ENCODE measurements around the gene ABR.
A peak's percentile ranks its signal among the peaks of the same experiment; 100 is the strongest.
"Not testable (repeated sequence)": the region's sequence is repeated elsewhere in the genome, so short reads cannot be mapped to it uniquely, and the experiment has no call there.

The ABR gene

GRCh38 chr17:1147664-1148063 is 32.1 kb downstream of the ABR start:
- no peak for DNase-seq (ENCODE audit: low read depth in 2 of 2)

GRCh38 chr17:1146561-1147265 is 33.1 kb downstream of the ABR start:
- no peak for DNase-seq (ENCODE audit: low read depth in 2 of 2)

GRCh38 chr17:1145311-1145986 is 34.3 kb downstream of the ABR start:
- no peak for DNase-seq (ENCODE audit: low read depth in 2 of 2)

DNA sequence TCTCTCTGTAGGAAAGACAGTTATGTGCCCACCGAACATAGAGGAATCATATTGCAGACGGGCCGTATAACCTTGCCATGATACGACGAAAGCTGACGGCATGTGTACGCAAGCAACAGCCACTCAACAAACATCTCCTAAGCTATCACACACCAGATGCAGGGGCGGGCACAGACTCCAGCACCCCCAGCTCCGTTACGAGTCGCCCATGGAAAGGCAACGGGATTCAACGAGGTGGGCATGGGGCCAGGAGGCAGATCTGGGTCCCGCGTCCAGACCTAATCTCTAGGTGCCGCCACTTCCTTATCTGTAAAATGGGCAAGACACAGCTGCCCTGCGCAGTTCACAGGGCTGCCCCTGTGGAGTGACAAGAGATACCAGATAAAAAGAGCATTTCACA is 35.6 kb downstream of the ABR start:
- no peak for DNase-seq (ENCODE audit: low read depth in 2 of 2)

DNA sequence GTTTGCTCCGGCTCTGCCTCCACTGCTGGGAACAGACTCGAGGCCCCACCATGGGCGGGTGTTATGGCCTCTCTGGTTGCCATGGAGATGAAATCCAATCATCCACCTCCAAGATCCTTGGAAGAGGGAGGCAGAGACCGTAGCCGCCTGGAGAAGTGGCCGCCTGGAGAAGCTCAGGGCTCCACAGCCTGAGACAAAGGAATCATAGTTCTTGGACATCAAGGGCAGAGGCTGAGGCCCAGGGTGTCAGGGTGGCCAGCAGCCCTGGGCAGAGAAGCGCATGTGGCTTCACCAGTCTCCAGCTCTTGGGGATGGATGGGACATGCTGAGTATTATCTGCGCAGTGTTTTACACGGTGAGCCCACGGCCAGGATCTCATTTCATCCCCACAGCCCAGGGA is 36.2 kb downstream of the ABR start:
- DNase-seq (ENCODE audit: low read depth in 2 of 2), result no peak

DNA sequence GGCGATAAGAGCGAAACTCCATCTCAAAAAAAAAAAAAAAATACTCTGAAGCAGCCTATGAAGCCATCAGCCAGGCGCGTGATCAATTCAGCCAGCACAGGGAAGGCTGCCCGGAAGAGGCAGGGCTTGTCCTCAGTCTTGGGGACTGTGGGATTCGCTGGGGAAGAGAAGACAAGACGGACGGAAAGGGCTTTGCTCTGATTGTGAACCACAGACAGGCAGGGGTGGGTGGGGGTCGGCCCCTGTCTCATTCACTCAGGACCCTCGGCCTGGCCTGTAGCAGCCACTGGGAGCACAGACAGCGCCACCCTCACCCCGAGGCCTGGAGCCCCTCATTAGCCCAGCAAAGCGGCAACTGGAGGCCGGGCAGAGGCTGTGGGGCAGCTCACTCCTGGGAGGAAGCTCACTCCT is 37.2 kb downstream of the ABR start:
- no peak for DNase-seq (ENCODE audit: low read depth in 2 of 2)

GRCh38 chr17:1137465-1137894 is 42.3 kb downstream of the ABR start:
- DNase-seq (ENCODE audit: low read depth in 2 of 2), result no peak

GRCh38 chr17:1136748-1137147 is 43.0 kb downstream of the ABR start:
- DNase-seq (ENCODE audit: low read depth in 2 of 2), result no peak

- no peak for DNase-seq (ENCODE audit: low read depth in 2 of 2)
These were observed 45.0 kb downstream of the ABR start for GRCh38 chr17:1134634-1135324.

GRCh38 chr17:1130191-1130590 is 49.6 kb downstream of the ABR start:
- no peak for DNase-seq (ENCODE audit: low read depth in 2 of 2)

GRCh38 chr17:1128463-1128862 is 51.3 kb downstream of the ABR start:
- not testable (repeated sequence) for DNase-seq (ENCODE audit: low read depth in 2 of 2)

DNA sequence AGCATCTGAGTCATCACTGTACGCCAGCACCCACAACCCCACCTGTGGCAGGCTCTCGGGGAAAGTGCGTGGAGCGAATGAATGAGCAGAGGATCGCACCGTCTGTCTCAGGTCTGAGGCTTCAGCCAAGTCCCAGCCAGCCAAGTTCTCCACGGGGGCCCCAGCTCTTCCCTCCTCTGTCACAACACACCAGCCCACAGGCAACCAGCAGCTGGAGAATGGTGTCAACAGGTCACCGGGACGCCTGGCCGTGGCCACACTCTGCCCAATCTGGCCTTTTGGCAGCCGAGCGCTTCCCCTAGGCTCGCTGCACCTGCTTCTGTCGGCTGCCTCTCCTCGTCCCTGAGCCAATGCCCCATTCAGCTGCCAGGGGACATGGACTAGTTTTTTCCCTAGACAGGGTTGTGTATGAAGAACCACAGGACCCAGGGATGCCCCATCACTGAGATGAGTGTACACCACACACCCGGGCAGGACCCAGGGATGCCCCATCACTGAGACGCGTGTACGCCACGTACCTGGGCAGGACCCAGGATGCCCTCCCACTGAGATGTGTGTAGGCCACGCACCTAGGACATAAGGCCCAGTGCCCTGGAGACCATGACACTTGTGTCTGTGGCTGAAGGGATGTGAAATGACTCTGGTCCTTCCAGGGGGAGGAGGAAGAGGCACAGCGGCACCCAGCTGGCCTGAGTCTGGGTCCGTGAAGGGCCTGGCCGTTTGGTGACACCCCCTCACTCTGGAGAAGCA is 52.8 kb downstream of the ABR start:
- no peak for DNase-seq (ENCODE audit: low read depth in 2 of 2)

GRCh38 chr17:1126250-1126797 is 53.5 kb downstream of the ABR start:
- DNase-seq (ENCODE audit: low read depth in 2 of 2), result no peak

DNA sequence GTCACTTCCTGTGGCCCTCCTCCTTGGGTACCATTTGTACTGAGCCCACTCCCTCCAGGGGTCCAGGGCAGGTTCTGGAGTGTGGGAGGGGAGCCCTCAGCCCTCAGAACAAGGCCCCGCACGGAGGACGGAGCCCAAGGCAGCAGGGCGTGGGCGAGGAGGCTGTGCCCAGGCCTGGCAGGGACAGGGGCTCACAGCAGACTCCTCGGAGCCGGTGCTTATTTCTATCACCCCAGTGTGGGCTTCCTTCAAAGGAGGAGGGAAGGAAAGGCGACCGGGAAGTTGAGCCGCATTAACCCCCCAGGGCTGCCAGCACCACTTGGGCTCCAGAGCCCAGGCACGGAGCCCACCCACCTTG is 54.0 kb downstream of the ABR start:
- no peak for DNase-seq (ENCODE audit: low read depth in 2 of 2)

DNA sequence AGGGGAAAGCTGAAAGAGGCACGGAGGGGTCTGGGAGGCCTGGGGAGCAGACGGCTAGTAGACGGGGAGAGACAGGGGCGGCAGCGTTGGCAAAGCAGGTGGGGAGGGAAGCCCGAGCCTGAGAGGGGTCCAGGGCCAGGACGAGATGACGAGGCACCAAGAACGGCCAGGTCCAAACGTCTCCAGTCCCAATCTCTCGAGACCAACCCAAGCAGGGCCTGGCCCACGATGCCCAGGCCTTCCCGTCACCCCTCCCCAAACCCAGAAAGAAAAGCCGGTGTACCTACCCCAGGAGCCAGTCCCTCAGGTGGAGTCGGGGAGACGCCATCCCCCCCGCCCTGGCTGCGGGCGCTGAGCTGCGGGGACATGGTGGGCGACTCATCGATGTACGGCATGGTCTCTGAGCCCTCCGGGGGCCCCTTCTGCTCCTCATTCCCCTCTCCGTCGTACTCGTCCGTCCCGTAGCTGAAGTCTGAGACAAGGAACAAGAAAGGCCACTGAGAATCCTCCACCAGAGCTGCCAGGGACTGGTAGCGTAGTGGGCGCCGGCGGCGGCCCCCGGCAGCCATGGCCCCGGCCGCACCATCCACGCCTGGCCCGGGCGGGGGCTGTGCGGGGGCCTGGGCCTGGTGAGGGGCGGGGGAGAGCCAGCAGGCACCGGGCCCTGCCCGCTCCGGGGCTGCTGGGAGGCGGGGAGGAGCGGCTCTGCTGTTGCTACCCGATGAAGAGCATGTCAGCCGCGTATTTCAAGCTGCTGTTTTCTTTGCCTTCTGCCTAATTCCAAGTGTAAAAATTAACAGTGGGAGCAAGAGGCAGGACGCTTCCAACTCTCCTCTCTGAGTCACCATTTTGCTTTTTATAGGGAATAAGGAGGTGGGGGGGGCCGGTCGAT is 54.6 kb downstream of the ABR start:
- no peak for DNase-seq (ENCODE audit: low read depth in 2 of 2)

DNA sequence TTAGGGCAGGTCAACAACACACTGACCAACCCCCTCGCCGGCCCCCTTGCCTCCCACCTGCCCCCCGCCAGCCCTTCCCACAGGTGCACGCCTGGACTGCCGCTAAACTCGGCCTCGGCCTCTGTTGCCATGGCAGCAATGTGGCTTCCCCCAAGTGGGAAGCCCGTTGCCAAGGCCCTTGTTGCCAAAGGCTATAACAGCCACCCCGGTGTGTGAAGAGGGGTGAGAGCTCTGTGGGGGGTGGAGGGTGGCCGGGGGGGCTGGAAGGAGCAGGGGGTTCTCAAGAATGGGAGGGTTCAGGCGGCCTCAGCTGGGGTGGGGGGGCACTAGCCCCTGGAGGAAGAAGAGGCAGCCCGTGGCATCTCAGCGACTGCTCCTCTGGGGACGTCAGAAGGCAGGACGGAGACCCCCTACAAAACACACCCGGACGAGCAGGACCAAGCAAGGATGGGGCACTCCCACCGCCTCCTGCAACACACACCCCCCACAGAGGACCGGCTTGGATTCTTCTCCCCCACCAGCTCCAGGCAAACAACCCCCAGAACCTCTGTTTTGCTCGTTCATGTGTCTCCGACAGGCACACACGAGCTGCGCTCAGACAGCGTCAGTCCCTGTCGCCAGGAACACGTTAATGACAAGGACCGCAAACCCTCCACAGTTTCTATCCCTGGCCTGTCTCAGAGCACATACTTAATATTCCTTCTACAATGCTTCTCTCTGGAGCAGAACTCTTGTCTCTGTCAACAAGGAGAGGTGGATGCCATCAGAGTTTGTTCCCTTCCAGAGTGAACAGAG is 55.7 kb downstream of the ABR start:
- DNase-seq (ENCODE audit: low read depth in 2 of 2), result no peak

- DNase-seq (ENCODE audit: low read depth in 2 of 2), result no peak
These were observed 56.4 kb downstream of the ABR start for GRCh38 chr17:1123393-1123831.

DNA sequence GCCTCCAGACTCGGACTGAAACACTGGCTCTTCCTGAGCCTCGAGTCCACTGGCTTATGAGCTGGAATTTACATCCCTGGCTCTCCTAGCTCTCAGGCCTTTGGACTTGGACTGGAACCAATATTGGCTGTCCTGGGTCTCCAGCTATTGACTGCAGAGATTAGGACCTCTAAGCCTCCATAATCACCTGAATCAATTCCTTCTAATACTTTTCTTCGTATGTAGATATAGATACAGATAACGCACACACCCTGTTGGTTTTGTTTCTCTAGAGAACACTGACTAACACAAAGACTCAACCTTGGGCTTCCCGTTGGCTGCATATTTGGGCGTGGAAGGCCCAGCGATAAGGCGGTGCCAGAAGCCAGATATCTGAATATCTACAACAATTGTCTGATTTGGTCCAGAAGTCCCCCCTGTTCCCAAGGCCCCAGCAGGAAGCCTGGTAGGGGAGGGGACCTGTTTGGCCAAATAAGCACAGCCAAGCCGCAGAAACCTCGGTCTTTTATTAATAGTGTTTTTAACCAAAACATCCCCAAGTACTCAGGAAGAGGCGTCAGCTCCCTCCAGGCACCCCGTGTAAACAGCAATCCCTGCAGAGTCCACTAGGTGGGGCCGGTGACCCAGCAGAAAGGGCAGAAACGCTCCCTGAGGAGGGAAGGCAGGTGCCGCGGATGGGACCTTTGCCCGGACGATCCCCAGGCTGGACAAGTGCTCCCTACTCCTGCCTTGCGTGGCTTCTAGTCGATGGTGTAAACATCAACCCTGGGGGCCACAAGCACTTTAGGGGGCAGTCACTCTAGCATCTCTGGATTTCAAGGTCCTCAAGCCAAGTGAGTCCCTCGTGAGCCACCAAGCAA is 57.0 kb downstream of the ABR start:
- DNase-seq (ENCODE audit: low read depth in 2 of 2), result peak; percentile 77 to 84

GRCh38 chr17:1121442-1121817 is 58.4 kb downstream of the ABR start:
- DNase-seq (ENCODE audit: low read depth in 2 of 2), result not testable (repeated sequence)
